CD4-positive, alpha-beta T cell treated with Interleukin-4 for 1 hour (primary cell): ENCODE data around the gene DBF4B.
"Not testable (repeated sequence)": the region's sequence is repeated elsewhere in the genome, so short reads cannot be mapped to it uniquely, and the experiment has no call there.

ENCODE experiments used
- DNase-seq, 2 donors: peaks; one replicate each; pipeline ENCODE4 v3.0.0-alpha.2; 2020 to 2022

DBF4B gene

GRCh38 chr17:44734272-44734671 lies 25.8 kb downstream of the DBF4B start:
- DNase-seq, result no peak

- DNase-seq, result no peak
These were observed 28.2 kb downstream of the DBF4B start for GRCh38 chr17:44736551-44737240.

- no peak for DNase-seq
These were observed 29.9 kb downstream of the DBF4B start for GRCh38 chr17:44738214-44738906.

GRCh38 chr17:44741316-44741715 lies 32.9 kb downstream of the DBF4B start:
- DNase-seq, result no peak

- DNase-seq, result no peak
These were observed 36.8 kb downstream of the DBF4B start for GRCh38 chr17:44745301-44745700.

- DNase-seq, result not testable (repeated sequence)
These were observed 37.3 kb downstream of the DBF4B start for GRCh38 chr17:44745738-44746137.

- DNase-seq, result no peak
These were observed 39.1 kb downstream of the DBF4B start for GRCh38 chr17:44747566-44747965.

GRCh38 chr17:44749076-44749979 lies 40.9 kb downstream of the DBF4B start:
- DNase-seq, result no peak

- no peak for DNase-seq
These were observed 41.5 kb downstream of the DBF4B start for GRCh38 chr17:44749980-44750318.

- no peak for DNase-seq
These were observed 42.9 kb downstream of the DBF4B start for GRCh38 chr17:44751331-44751730.

GRCh38 chr17:44751806-44752205 lies 43.3 kb downstream of the DBF4B start:
- DNase-seq, result no peak

GRCh38 chr17:44752953-44753861 lies 44.7 kb downstream of the DBF4B start:
- DNase-seq, result no peak

- DNase-seq, result no peak
These were observed 45.8 kb downstream of the DBF4B start for GRCh38 chr17:44754276-44754675.

- not testable (repeated sequence) for DNase-seq
These were observed 46.7 kb downstream of the DBF4B start for GRCh38 chr17:44755180-44755579.

- DNase-seq, result no peak
These were observed 48.8 kb downstream of the DBF4B start for GRCh38 chr17:44757045-44757917.

GRCh38 chr17:44757918-44758413 lies 49.5 kb downstream of the DBF4B start:
- DNase-seq, result no peak

GRCh38 chr17:44758414-44759085 lies 50.1 kb downstream of the DBF4B start, which contains the start of gene ADAM11:
TSS of gene ADAM11 (plus strand) at chr17:44758988. CDS start at chr17:44759200, 212 bp downstream.
- no peak for DNase-seq

- no peak for DNase-seq
These were observed 50.8 kb downstream of the DBF4B start for GRCh38 chr17:44759086-44759915.

- no peak for DNase-seq
These were observed 51.4 kb downstream of the DBF4B start for GRCh38 chr17:44759916-44760243.
